ACC112 (cell line): Measurements from ENCODE around the gene COX20.

Experiments used
- H2AFZ ChIP-seq: fragments of 200-600 bp; sonication (generic); one replicate; pipeline ENCODE4 v1.6.0; 2017; ENCODE audit warnings: antibody characterized with exemption, low read length; ENCODE audit not compliant: unreplicated experiment
- H3K27ac ChIP-seq: fragments of 200-600 bp; sonication (generic); 2 replicates; pipeline ENCODE4 v1.5.1; 2014; ENCODE audit warnings: low read depth, mild to moderate bottlenecking, antibody characterized with exemption, low read length, moderate library complexity
- H3K27me3 ChIP-seq: fragments of 200-600 bp; sonication (generic); 2 replicates; pipeline ENCODE4 v1.6.1; 2014; ENCODE audit warnings: mild to moderate bottlenecking, antibody characterized with exemption, low read length, moderate library complexity, mixed read lengths; ENCODE audit not compliant: insufficient read depth
- H3K36me3 ChIP-seq: fragments of 200-600 bp; sonication (generic); 2 replicates; pipeline ENCODE4 v1.6.1; 2016; ENCODE audit warnings: mild to moderate bottlenecking, antibody characterized with exemption, low read length, moderate library complexity, mixed read lengths; ENCODE audit not compliant: insufficient read depth
- H3K4me1 ChIP-seq: fragments of 200-600 bp; sonication (generic); one replicate; pipeline ENCODE4 v1.6.1; 2016; ENCODE audit warnings: low read length, mixed read lengths; ENCODE audit not compliant: insufficient read depth, unreplicated experiment, control insufficient read depth
- H3K4me3 ChIP-seq: fragments of 200-600 bp; sonication (generic); 2 replicates; pipeline ENCODE4 v1.5.1; 2014; ENCODE audit warnings: mild to moderate bottlenecking, low read depth, low read length
- H3K79me2 ChIP-seq: fragments of 200-600 bp; sonication (generic); one replicate; pipeline ENCODE4 v1.6.0; 2016; ENCODE audit warnings: low read length; ENCODE audit not compliant: control insufficient read depth, unreplicated experiment, insufficient read depth

Gene COX20

DNA sequence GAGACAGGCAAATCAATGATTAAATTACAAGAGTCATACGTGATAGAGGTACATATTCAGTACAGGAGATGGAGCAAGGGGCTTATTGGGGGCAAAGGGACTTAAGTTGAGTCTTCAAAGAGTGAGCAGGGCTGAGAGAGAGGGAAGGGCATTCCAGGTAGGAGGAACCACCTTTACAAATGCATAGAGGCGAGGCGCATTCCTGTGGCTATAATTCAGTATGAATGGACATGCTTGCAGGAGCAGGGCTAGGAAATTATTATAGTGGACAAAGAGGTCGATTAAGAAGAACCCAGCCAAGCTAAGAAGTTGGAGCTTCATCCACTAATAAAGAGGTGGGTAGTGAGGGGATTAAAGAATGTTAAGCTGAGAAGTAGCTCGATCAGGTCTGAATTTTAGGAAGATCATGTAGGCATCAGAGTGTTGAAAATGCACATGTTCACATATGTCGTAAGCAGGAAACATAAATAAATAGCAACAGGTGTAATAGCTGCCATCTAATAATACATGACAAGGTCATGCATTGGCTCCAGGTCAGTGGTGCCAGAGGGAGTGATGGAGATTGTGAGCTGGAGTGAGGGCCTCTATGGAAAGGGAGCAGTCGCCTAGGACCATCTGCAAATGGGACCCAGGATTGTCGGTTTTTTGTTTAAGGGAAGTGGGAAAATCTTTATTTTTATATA, 40.9 kb downstream of the COX20 start:
- Histone ChIP-seq H3K27ac (no peak overlapping the region), H3K27me3 (no peaks in the 10 kb centered on the region), H3K4me3 (no peak overlapping the region), H2AFZ (no peak overlapping the region), H3K4me1 (no peaks in the 10 kb centered on the region), H3K79me2 (no peaks in the 10 kb centered on the region), H3K36me3 (no peaks in the 10 kb centered on the region)

DNA sequence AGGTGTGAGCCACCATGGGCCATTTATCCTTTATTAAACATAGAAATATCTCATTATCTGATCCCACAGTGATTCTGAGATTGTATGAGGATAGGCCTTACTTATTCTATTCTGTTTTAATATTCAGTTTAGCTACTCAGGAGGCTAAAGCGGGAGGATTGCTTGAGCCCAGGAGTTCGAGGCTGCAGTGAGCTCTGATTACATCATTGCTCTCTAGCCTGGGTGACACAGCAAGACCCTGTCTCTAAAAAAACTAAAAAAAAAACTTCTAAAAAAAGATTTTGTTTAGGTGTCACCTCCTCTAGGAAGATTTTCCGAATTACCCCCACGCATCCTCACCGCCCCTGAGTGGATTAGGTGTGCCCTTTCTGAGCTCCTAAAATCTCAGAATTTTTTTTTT, 43.2 kb downstream of the COX20 start:
- Histone ChIP-seq H2AFZ (no peak overlapping the region), H3K4me1 (no peaks in the 10 kb centered on the region), H3K4me3 (no peak overlapping the region), H3K27ac (no peak overlapping the region), H3K36me3 (no peaks in the 10 kb centered on the region), H3K79me2 (no peaks in the 10 kb centered on the region), H3K27me3 (no peaks in the 10 kb centered on the region)

DNA sequence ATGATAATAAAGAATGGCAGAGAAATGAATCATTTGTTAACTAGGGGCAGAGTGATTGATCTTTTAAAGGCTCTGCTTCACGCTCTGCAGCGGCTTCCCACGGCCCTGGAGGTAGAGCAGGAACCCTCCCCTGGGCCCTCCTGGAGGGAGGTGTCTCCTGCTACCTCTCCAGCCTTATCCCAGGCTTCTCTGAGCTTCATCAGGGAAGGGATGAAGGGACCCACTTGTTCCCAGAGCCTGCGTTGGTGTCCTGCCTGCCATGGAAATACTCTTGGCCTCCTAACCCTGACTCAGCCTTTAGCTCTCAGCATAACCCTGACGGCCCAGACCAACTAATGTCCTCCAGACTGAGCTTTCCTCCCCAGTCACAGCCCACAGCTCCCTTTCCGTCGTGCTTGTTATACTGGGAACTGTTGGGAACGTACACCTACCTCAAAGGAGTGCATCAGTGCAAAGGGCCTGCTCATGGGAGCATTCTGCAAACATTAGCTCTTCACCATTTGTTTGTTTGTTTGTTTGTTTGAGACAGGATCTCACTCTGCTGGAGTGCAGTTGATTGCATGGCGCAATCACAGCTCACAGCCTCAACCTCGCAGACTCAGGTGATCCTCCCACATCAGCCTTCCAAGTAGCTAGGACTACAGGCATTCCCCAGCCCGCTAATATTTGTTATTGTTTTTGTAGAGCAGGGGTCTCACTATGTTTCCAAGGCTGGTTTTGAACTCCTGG, 46.3 kb downstream of the COX20 start:
- no peak overlapping the region for H3K4me3 ChIP-seq
- no peaks in the 10 kb centered on the region for H3K79me2 ChIP-seq
- H3K27ac ChIP-seq = no peak overlapping the region
- H3K36me3 ChIP-seq = no peaks in the 10 kb centered on the region
- no peaks in the 10 kb centered on the region for H3K4me1 ChIP-seq
- no peak overlapping the region for H2AFZ ChIP-seq
- H3K27me3 ChIP-seq = no peaks in the 10 kb centered on the region

DNA sequence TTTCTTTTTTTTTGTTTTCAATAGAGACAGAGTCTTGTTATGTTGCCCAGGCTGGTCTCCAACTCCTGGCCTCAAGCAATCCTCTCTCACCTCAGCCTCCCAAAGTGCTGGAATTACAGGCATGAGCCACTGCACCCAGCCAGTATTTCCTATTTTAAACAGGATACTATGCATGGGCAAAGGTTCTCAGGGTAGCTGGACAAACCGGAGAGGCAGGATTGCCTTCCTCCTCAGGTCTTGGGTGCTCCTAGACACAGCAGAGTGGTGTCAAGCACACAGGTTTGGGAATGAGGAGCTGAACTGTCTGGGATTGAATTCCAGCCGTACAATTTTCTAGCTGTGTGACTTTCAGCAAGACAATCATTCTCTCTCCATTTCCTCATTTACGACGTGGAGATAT, 51.8 kb downstream of the COX20 start:
- no peaks in the 10 kb centered on the region for H3K36me3 ChIP-seq
- no peaks in the 10 kb centered on the region for H3K4me1 ChIP-seq
- no peaks in the 10 kb centered on the region for H3K27me3 ChIP-seq
- H2AFZ ChIP-seq = no peak overlapping the region
- no peak overlapping the region for H3K27ac ChIP-seq
- no peaks in the 10 kb centered on the region for H3K79me2 ChIP-seq
- no peak overlapping the region for H3K4me3 ChIP-seq

DNA sequence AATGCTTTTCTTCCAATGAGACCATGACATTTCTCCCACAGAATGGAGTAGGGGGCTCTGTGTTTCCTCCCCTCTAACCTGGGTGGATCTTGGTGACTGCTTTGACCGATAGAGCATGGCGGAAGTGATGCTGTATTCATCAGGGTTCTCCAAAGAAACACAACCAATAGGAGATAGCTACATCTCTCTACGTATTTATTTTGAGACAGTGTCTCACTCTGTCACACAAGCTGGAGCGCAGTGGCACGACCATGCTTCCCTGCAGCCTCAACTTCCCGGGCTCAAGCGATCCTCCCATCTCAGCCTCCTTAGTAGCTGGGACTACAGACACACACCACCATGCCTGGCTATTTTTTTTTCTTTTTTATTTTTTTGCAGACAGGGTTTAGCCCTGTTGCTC, 58.4 kb downstream of the COX20 start:
- Histone ChIP-seq H3K27ac (no peak overlapping the region), H2AFZ (no peak overlapping the region), H3K4me3 (no peak overlapping the region), H3K79me2 (no peaks in the 10 kb centered on the region), H3K27me3 (no peaks in the 10 kb centered on the region), H3K4me1 (peaks cover 5% of the 10 kb centered on the region), H3K36me3 (no peaks in the 10 kb centered on the region)
